Placental epithelial cell (primary cell): ENCODE measurements around the gene SEL1L3. TPM values are rescaled to one million over a fixed set of nuclear protein-coding genes. Genes with fewer than 3 reads are reported as not detected.

Source experiments
- small RNA-seq: library from RNA; depleted of rRNA; stranded (forward); fragments of <200 nt; gene quantifications from one replicate; pipeline ENCODE3, GENCODE V24; 2012
- total RNA-seq: library from RNA; depleted of rRNA; stranded (reverse); fragments of >200 nt; gene quantifications from 2 replicates; pipeline ENCODE4 v1.2.3, GENCODE V29; 2012

The SEL1L3 gene
- 7.9 and 36.4 TPM in 2 replicates for total RNA-seq

DNA sequence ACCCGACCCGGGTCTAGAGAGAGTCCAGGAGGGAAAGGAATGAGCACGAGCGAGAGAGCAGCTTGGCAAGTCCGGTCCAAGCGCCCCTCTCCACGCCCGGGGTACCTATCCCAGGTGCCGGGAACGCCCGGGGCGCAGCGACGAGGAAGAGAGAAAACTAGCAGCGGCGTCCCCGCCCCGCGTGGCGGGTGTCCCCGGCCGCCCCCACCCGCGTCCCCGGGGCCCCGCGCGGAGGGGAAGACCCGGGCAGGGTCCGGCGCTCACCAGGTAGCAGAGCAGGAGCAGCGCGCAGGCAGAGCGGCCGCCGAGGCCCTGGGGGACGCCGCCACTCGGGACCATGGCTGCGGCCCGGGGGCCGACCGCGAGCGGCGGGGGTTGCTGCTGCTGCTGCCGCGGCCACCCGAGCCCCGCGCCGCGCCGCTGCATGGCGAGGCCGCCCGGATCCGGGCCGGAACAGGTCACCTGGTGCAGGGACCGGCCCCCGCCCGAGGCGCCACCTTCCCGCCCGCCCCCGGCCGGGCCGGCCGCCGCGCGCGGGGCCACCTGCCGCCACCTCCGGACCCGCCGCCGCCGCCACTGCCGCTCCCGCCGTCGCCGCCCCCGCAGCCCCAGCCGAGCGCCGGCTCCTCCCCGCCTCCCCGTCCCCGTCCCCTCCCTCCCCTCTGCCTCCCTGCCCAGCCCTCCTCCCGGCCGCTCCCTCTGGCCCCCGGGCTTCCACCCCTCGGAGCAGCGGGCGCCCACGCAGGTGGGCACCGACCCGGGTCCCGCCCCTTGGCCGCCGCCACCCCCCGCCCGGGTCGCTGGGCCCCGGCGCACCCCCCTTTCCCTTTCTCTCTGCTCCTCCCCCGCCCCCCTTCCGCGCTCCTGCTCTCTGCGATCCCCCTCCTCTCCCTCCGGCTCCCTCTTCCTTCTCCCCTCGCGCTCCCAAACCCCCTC lies at the start of gene SEL1L3:
Gene SEL1L3, minus strand, starts transcription at position 578 of the 936 bp plus-strand sequence. Its CDS starts 152 bp downstream, at position 426.

Small RNA genes within 50 kb of the gene (small RNA-seq; reads per million reads assigned to genes)
- not detected for gene MTND4LP22

Other genes with a start within 250 kb of the SEL1L3 start
- 0.11 TPM in 1 of 2 replicates, not detected in the other for gene SLC34A2, start 207.1 kb downstream of the SEL1L3 start, total RNA-seq
- gene SMIM20, start 51.2 kb upstream of the SEL1L3 start, total RNA-seq = 23.7 and 39.7 TPM in 2 replicates